LNCaP clone FGC (cell line): Measurements from ENCODE around the gene TOMM70.

Experiments
- DNase-seq: peaks from one replicate; pipeline ENCODE4 v3.0.0-alpha.2; 2011; ENCODE audit warnings: low read depth
- H3K4me3 ChIP-seq: 2 replicates; pipeline ENCODE4 v1.5.1; 2011; ENCODE audit warnings: mild to moderate bottlenecking, low read depth, low read length, control low read depth
- TF ChIP-seq, protein P1 (sequence below): IDR thresholded peaks from 2 replicates; pipeline ENCODE4 v1.5.1; 2012; ENCODE audit warnings: mild to moderate bottlenecking; ENCODE audit not compliant: control insufficient read depth, insufficient read depth; ENCODE audit errors: extremely low read depth

TOMM70 gene

GRCh38 chr3:100437721-100438622, 37.1 kb upstream of the TOMM70 start:
- no peak overlapping the region for H3K4me3 ChIP-seq
- TF ChIP-seq, protein P1, sequence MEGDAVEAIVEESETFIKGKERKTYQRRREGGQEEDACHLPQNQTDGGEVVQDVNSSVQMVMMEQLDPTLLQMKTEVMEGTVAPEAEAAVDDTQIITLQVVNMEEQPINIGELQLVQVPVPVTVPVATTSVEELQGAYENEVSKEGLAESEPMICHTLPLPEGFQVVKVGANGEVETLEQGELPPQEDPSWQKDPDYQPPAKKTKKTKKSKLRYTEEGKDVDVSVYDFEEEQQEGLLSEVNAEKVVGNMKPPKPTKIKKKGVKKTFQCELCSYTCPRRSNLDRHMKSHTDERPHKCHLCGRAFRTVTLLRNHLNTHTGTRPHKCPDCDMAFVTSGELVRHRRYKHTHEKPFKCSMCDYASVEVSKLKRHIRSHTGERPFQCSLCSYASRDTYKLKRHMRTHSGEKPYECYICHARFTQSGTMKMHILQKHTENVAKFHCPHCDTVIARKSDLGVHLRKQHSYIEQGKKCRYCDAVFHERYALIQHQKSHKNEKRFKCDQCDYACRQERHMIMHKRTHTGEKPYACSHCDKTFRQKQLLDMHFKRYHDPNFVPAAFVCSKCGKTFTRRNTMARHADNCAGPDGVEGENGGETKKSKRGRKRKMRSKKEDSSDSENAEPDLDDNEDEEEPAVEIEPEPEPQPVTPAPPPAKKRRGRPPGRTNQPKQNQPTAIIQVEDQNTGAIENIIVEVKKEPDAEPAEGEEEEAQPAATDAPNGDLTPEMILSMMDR, result no peak
- no peak for DNase-seq

GRCh38 chr3:100436951-100437350, 36.1 kb upstream of the TOMM70 start:
- H3K4me3 ChIP-seq, result no peak overlapping the region
- TF ChIP-seq, protein P1, result no peak
- no peak for DNase-seq

GRCh38 chr3:100429187-100429716, 28.4 kb upstream of the TOMM70 start:
- H3K4me3 ChIP-seq, result no peak overlapping the region
- TF ChIP-seq, protein P1, result no peak
- no peak for DNase-seq

DNA sequence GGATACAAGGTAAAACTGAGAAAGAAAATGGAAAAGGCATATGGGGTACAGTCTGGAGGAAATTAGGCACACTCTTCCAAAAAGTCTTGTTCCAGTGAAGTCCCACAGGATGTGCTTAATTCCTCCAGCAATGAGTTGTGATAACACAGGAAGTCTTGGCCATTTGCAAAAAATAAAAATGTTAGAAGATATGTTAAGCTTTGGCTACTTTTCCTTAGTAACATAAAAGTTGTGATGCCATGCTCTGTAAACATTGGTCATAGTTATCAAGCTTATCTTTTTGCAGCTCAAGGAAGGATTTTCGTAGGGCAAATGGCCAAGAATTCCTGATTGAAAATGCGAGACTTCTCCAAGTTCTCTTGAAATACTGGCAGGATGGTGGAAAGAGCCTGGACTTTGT, 26.8 kb upstream of the TOMM70 start:
- H3K4me3 ChIP-seq, result no peak overlapping the region
- TF ChIP-seq, protein P1, result no peak
- DNase-seq, result no peak

- no peak overlapping the region for H3K4me3 ChIP-seq
- TF ChIP-seq, protein P1, result no peak
- DNase-seq, result no peak
These were observed 25.3 kb upstream of the TOMM70 start for GRCh38 chr3:100426067-100426682.

DNA sequence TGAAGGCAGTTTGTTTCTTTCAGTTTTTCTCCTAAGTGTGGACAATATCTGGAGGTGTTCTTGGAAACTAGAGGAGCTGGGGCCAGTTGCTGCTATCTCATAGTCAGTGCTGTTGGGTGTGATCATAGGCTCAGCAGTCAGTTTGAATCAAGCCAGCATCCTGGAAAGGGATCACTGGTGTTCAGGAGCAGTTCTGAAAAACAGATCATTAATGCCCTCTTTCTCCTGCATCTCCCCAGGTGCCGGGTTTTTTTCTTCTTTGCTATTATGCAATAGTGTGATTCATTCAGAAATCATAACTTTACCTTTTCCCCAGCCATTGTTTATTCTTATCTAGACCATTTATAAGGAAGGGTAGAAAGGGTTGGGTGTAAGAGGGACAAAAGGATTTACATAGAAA, 24.4 kb upstream of the TOMM70 start:
- H3K4me3 ChIP-seq, result no peak overlapping the region
- DNase-seq, result no peak
- TF ChIP-seq, protein P1, result no peak
